Uterus (tissue), 4 donors: Measurements from ENCODE around the gene TRIM51G. TPM values are rescaled to one million over a fixed set of nuclear protein-coding genes. Genes with fewer than 3 reads are reported as not detected.
"Not testable (repeated sequence)": the region's sequence is repeated elsewhere in the genome, so short reads cannot be mapped to it uniquely, and the experiment has no call there.

Source experiments
- DNase-seq, 2 donors: peaks; one replicate each; pipeline ENCODE4 v3.0.0-alpha.2; 2019 to 2020
- H3K27ac ChIP-seq, 2 donors: fragments of 200-600 bp; sonication (generic); 1 replicate in 1 of 2; 2 replicates in 1 of 2; pipeline ENCODE4 v1.5.1; 2016 to 2018
- H3K27me3 ChIP-seq, 2 donors: fragments of 200-600 bp; sonication (generic); one replicate each; pipeline ENCODE4 v1.5.1; 2018 to 2019; ENCODE audit warnings: control low read depth in 1 of 2
- H3K36me3 ChIP-seq, 2 donors: fragments of 200-600 bp; sonication (generic); one replicate each; pipeline ENCODE4 v1.5.1; 2019; ENCODE audit warnings: control low read depth in 1 of 2
- H3K4me1 ChIP-seq, 2 donors: fragments of 200-600 bp; sonication (generic); one replicate each; pipeline ENCODE4 v1.5.1; 2018 to 2019; ENCODE audit warnings: control low read depth in 1 of 2
- H3K4me3 ChIP-seq, 2 donors: fragments of 200-600 bp; sonication (generic); 1 replicate in 1 of 2; 2 replicates in 1 of 2; pipeline ENCODE4 v1.5.1; 2018 to 2019; ENCODE audit warnings: mild to moderate bottlenecking in 1 of 2
- H3K9me3 ChIP-seq, 2 donors: fragments of 200-600 bp; sonication (generic); one replicate each; pipeline ENCODE4 v1.5.1; 2019; ENCODE audit warnings: control low read depth in 1 of 2
- intact Hi-C: fragments of 100-400 bp; cut with DNase I; formaldehyde crosslinking; loops from one replicate; pipeline ENCODE4 v1.15.1; 2023; ENCODE audit warnings: low total_unique reads
- total RNA-seq, 4 donors: library from RNA; depleted of rRNA in 3 of 4; stranded (reverse); fragments of >200 nt in 3 of 4; gene quantifications; one replicate each; pipeline versions ENCODE4 v1.1.0 to v1.2.4, GENCODE V29; 2014 to 2023
- donor health status: DM: yes; HTN: yes; CAD: no.

TRIM51G gene
- total RNA-seq = not detected

GRCh38 chr11:48983785-48984184 lies at the start of gene TRIM51G:
Gene TRIM51G (minus strand): TSS chr11:48983885. CDS start chr11:48981695, 2,190 bp downstream.
- H3K4me3 ChIP-seq, intact Hi-C loops, H3K27me3 ChIP-seq, DNase-seq, H3K36me3 ChIP-seq, H3K27ac ChIP-seq, H3K4me1 ChIP-seq, H3K9me3 ChIP-seq: not testable (repeated sequence)

- H3K4me3 ChIP-seq, H3K9me3 ChIP-seq, H3K36me3 ChIP-seq, H3K4me1 ChIP-seq, H3K27ac ChIP-seq, H3K27me3 ChIP-seq, DNase-seq, intact Hi-C loops: not testable (repeated sequence)
Observed at GRCh38 chr11:49028523-49028922, 44.8 kb upstream of the TRIM51G start, which contains the start of gene TRIM49B. Gene TRIM49B (plus strand): TSS chr11:49028823. CDS start chr11:49031600, 2,777 bp downstream.

DNA sequence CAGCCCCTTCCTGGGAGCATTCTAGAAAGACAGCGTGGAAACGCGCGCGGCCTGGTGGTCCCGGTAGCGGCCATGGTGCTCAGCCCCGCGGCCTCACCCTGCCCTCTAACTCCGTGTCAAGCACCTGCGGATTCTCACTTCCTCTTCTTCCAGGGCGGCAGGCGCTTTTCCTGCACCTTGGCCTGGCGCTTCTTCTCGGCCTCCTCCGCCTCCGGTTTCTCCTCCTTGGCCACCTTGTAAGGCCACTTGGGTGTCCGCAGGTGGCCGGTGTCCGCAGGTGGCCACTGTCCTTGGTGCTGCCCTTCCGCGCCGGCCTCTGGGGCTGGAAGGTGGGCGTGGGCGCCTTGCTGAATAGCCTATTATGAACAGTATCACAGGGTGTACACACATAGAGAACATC lies 15.1 kb downstream of the TRIM51G start:
- H3K36me3 ChIP-seq, DNase-seq, intact Hi-C loops, H3K9me3 ChIP-seq, H3K4me1 ChIP-seq, H3K27ac ChIP-seq, H3K27me3 ChIP-seq, H3K4me3 ChIP-seq: not testable (repeated sequence)

DNA sequence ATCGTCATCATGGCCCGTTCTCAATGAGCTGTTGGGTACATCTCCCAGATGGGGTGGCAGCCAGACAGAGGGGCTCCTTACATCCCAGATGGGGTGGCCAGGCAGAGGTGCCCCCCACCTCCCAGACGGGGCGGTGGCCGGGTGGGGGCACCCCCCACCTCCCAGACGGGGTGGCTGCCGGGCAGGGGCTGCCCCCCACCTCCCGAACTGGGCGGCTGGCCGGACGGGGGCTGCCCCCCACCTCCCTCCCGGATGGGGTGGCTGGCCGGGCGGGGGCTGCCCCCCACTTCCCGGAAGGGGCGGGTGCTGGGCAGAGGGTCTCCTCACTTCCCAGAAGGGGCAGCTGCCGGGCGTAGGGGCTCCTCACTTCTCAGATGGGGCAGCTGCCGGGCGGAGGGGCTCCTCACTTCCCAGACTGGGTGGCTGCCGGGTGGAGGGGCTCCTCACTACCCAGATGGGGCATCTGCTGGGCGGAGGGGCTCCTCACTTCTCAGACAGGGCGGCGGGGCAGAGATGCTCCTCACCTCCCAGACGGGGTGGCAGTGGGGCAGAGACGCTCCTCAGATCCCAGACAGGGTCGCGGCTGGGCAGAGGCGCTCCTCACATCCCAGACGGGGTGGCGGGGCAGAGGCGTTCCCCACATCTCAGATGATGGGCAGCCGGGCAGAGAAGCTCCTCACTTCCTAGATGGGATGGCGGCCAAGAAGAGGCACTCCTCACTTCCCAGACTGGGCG lies 28.2 kb downstream of the TRIM51G start:
- H3K9me3 ChIP-seq, H3K27ac ChIP-seq, intact Hi-C loops, H3K4me3 ChIP-seq, H3K36me3 ChIP-seq, DNase-seq, H3K4me1 ChIP-seq, H3K27me3 ChIP-seq: not testable (repeated sequence)

GRCh38 chr11:48945796-48946195 lies 37.9 kb downstream of the TRIM51G start:
- H3K9me3 ChIP-seq, H3K4me3 ChIP-seq, intact Hi-C loops, DNase-seq, H3K27me3 ChIP-seq, H3K27ac ChIP-seq, H3K4me1 ChIP-seq, H3K36me3 ChIP-seq: not testable (repeated sequence)

Other genes starting within 250 kb of the TRIM51G start
- not detected for gene TRIM49B, start 44.9 kb upstream of the TRIM51G start, total RNA-seq
- not detected for gene TRIM64C, start 75.2 kb upstream of the TRIM51G start, total RNA-seq
- gene FOLH1, start 224.7 kb upstream of the TRIM51G start, total RNA-seq = 10 to 100 TPM in 1 of 4 donors, 1 to 10 TPM in 2, not detected in 1; 3.2 to 14.6 (median 4.4) TPM